CD4-positive, alpha-beta T cell treated with Interleukin-4 for 1 hour (primary cell): ENCODE measurements around the gene CLCC1.
A peak's percentile ranks its signal among the peaks of the same experiment; 100 is the strongest.
"Not testable (repeated sequence)": the region's sequence is repeated elsewhere in the genome, so short reads cannot be mapped to it uniquely, and the experiment has no call there.

Source experiments
- DNase-seq, 2 donors: peaks; one replicate each; pipeline ENCODE4 v3.0.0-alpha.2; 2020 to 2022

CLCC1 gene

DNA sequence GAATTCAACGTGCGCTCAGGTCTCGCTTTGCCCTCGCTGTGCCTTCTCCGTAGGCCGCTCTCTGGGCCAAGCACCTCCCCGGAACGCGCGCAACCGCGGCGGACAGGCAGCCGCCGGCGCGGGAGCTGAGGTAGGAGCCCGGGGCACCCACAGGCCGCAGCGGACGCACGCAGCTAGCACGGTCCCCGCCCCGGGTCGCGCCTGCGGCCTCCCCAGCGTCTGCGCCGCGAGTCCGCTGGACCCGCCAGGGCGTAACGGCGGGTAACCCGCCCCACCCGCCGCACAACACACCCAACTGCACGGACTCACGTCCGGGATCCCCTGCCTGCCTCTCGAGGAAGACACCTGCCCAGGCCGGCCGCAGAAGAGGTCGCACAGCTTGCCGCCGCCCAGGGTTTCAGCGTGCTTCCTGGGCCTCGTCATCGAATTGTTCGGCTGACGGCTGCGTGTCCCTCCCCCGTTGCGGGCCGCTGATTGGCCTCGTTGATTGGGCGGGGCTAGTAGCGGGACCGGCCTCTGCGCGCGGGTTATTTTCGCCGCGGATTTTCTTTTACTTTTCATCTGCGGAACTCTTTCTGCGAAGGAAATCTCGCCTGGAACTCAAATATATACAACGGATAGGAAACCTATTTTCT is at the start of gene CLCC1:
Gene CLCC1 (minus strand): TSS at position 433 of the 635 bp plus-strand sequence. CDS start 13,047 bp downstream, outside the sequence.
- peak; percentile 93 for DNase-seq

GRCh38 chr1:109011335-109011734 is 48.1 kb upstream of the CLCC1 start:
- DNase-seq, result no peak

- not testable (repeated sequence) for DNase-seq
These were observed 33.3 kb upstream of the CLCC1 start for GRCh38 chr1:108996622-108997021.

- no peak for DNase-seq
These were observed 19.8 kb upstream of the CLCC1 start for GRCh38 chr1:108983114-108983513.

DNA sequence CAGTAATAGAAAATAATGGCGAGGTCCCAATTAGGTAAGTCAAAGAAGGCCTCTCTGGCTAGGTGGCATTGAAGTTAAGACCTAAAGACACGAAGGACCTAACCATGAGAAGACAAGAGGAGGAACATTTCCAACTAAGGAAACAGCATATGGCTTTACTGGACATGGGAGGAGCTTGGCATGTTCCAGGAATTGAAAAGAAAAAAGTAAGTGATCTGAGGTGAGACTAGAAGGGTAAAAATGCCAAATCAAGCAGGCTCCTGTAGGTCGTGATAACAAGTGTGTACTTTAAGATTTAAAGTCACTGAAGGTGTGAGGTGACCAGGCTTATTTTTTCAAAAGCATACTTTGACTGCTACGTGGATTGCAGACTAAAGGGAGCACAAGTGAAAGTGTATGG is 13.4 kb upstream of the CLCC1 start:
- no peak for DNase-seq

- no peak for DNase-seq
These were observed 9.7 kb upstream of the CLCC1 start for GRCh38 chr1:108972951-108973350.

- DNase-seq, result no peak
These were observed 6.1 kb upstream of the CLCC1 start for GRCh38 chr1:108969346-108969745.

GRCh38 chr1:108962681-108963051 is 618 bp downstream of the CLCC1 start:
- peak in 1 of 2 donors; percentile 22 for DNase-seq

GRCh38 chr1:108961752-108962486 is 1.4 kb downstream of the CLCC1 start:
- DNase-seq, result no peak

GRCh38 chr1:108961198-108961597 is 2.1 kb downstream of the CLCC1 start:
- DNase-seq, result peak; percentile 18 to 56

DNA sequence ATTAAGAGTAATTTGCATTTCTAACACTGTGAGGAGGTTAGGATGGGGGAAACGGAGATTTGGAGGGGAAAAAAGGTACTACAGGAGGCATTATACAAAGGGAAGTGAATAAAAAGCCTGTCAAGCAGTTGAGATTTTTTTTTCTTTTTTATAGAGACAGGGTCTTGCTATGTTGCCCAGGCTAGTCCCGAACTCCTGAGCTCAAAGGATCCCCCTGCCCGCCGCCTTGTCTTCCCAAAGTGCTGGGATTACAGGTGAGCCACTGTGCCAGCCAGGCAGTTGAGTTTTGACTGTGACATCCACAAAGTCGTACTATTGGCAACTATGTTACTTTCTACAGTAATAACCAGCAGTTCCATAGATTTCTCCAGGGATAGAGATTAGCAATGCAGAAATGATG is 2.6 kb downstream of the CLCC1 start:
- DNase-seq, result no peak

DNA sequence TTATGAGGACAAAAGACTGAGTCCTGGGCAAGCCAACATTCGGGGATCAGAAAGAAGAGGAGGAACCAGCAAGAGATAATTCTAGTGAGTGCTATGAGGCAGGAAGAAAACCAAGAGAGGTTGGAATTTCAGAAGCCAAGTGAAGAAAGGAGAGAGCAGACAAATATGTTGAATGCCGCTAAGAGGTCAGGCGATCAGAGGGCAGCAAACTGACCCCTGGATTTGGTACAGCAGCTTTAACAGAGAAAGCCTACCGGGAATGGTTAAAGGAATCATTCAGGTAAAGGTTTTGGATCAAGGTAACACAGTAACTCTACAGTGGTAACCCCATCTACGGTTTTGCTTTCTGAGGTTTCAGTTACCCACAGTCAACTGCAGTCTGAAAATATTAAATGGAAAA is 5.4 kb downstream of the CLCC1 start:
- DNase-seq, result no peak

- no peak for DNase-seq
These were observed 7.4 kb downstream of the CLCC1 start for GRCh38 chr1:108955881-108956280.

- DNase-seq, result no peak
These were observed 8.2 kb downstream of the CLCC1 start for GRCh38 chr1:108955111-108955510.

GRCh38 chr1:108953452-108953851 is 9.8 kb downstream of the CLCC1 start:
- no peak for DNase-seq

- no peak for DNase-seq
These were observed 12.0 kb downstream of the CLCC1 start for GRCh38 chr1:108951242-108951641.

GRCh38 chr1:108949044-108949443 is 14.2 kb downstream of the CLCC1 start:
- DNase-seq, result no peak

DNA sequence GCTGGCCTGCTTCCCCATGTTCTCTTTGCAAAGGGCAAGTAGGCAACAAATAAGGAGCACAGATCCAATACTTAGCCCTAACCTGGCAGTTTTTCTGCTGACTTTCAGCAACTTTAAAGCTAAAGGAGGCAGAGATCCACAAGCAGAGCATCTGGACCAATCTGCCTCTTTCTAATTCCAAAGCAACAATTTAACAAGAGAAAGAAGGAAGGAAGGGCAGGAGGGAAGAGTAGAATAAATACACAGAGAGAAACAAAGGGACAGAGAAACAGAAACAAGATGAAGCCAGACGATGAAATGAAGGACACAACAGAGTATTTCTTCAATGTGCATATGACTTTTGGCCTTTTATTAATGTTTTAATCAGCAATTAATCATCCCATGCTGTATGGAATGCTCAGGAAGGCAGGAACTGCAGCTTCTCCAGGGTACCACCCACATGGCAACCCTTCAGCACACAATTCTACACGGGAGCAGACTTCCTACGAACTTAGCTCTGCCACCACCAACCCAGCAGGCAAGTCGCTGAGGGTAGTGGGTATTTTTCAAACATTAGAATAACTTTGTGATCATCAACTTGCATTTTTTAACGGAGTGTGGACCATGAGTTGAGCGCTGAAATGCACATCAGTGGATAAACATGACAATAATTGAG is 15.3 kb downstream of the CLCC1 start:
- DNase-seq, result no peak

GRCh38 chr1:108936170-108936569 is 27.1 kb downstream of the CLCC1 start:
- no peak for DNase-seq

DNA sequence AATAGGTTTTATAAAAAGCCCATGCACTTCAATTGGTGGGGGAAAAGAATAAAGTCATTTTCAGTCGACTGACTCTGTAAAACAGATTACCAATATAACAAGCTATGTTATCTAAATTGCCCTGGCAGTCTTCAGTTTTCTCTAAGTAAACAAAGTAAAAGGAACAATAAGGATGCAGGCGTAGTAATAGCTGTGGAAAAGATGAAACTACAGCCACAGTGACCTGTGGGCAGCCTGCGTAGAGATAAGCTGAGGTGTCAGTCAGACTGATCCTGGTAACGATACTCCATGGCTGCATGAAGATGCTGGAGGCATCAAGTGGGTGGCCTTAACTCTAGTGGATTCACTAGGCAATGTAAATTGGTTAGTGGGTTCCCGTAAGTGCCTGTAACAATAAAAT is 29.3 kb downstream of the CLCC1 start:
- DNase-seq, result no peak

GRCh38 chr1:108927565-108927964 is 35.7 kb downstream of the CLCC1 start:
- not testable (repeated sequence) for DNase-seq

GRCh38 chr1:108925920-108926319 is 37.4 kb downstream of the CLCC1 start:
- no peak for DNase-seq

- DNase-seq, result no peak
These were observed 46.5 kb downstream of the CLCC1 start for GRCh38 chr1:108916788-108917187.
